NCI-H446 (cell line): ENCODE measurements around the gene PLXND1.
"Not testable (repeated sequence)": the region's sequence is repeated elsewhere in the genome, so short reads cannot be mapped to it uniquely, and the experiment has no call there.

Experiments
- DNase-seq, 2 experiments: peaks; one replicate each; lab custom pipeline; 2025; lab: John Stamatoyannopoulos, UW

Gene PLXND1

GRCh38 chr3:129527262-129527661, 79.2 kb downstream of the PLXND1 start:
- no peak for DNase-seq

- no peak for DNase-seq
These were observed 80.2 kb downstream of the PLXND1 start for GRCh38 chr3:129526121-129526900.

DNA sequence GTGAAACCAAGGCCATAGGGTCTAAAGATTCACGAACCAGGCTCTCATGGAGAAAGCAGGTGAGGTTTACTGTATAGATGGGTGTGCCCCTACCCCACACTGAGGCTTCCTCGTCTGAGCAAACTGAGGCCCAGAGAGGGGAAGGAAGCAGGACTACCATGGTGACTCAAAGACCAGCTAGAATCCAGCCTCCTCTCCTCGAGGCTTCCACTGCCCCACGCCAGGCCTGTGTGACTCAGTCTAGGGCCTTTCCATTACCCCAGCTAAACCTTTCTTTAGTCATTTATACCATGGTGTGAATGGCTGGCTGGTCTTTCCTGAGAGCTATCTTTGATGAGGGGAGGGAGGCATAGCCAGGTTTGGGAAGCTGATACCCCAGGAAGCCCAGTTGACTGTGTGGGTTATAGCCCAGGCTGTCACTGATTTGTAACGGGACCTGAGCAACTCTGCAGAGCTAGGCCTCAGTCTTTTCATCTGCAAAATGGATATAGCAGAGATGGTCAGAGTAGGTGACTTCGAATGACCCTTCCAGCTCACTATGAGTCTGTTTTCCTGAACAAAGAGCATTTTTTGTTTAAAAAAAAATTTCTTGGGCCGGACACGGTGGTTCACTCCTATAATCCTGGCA, 81.0 kb downstream of the PLXND1 start:
- no peak for DNase-seq

- DNase-seq, result no peak
These were observed 82.4 kb downstream of the PLXND1 start for GRCh38 chr3:129524081-129524480.

DNA sequence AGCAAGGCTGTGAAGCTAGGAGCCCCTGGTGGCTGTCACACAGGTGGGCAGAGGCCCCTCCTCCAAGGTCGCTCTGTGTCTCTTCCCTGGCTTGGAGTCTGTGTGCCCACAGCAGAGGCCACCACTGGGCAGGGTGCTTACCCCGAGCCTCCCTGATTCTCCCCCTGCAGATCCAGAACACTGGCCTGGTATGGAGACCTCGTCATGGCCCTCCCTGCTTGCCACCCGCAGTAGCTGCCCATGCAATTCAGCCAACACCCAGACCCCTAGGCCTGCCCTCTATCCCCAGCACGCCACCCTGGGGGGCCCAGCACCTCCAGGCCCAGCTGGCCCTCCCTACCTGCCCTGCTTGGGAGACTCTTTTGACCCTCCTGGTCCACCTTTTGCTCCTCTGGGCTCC, 83.5 kb downstream of the PLXND1 start:
- no peak for DNase-seq

- peak in 1 of 2 experiments; percentile 10 for DNase-seq
These were observed 84.9 kb downstream of the PLXND1 start for GRCh38 chr3:129521611-129522010.

DNA sequence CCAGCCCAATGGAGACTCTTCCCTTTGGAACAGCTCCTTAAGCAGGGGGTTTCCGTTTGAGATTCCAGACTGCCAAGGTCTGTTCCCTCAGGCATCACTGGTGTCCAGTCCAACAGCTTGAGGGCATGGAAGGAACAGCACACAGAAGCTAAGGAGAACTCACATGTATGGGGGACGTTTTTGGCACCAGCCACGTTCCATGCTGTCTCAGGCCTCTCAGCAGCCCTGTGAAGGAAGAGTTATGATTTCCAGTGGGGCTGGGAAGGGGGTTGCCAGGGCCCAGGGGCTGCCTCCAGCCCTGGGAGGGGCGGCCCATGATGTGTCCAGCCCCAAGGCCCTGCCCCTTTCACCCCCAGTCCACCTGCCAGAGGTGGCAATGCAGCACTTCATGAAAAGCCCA, 85.5 kb downstream of the PLXND1 start:
- no peak for DNase-seq

- DNase-seq, result no peak
These were observed 86.4 kb downstream of the PLXND1 start for GRCh38 chr3:129519896-129520715.

GRCh38 chr3:129519449-129519848, 87.0 kb downstream of the PLXND1 start:
- no peak for DNase-seq

DNA sequence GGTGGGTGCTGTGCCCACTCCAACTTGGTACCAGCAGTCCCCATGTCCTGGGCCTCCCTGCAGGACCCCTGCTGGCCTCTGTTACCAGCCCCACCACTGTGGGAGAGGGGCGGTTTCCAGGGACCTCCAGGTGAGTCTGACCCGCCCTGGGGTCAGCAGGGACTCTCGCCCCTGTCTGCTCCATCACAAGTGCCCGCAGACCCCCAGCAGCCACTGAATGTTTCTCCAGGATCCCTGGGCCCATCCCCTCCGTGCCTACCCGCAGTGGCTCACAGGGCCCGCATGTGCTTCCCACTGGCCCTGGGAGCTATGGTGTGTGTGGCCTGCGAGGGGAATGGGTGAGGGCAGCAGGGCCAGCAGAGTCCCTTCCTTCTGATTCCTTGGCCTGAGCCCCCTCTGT, 87.9 kb downstream of the PLXND1 start:
- no peak for DNase-seq

GRCh38 chr3:129518038-129518561, 88.4 kb downstream of the PLXND1 start:
- DNase-seq, result no peak

DNA sequence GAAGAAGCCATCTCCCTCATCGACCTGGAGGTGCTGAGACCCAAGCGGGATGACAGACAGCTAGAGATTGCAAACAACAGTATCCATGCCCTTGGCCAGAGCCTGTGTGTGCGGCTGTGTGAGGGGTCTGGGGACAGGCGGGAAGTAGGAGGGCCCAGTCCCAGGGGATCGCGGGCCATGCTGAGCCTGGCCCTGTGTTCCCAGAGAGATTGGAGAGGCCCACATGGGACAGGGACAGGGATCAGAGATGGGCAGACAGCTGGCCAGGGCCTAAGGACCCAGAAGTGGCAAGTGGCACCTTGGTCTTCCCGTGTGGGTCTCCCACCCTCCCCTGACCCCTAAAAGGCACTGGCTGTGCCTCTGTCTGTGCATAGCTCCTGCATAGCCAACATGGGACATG, 89.0 kb downstream of the PLXND1 start:
- no peak for DNase-seq

- not testable (repeated sequence) for DNase-seq
These were observed 90.5 kb downstream of the PLXND1 start for GRCh38 chr3:129515821-129516432.

GRCh38 chr3:129515108-129515820, 91.2 kb downstream of the PLXND1 start:
- DNase-seq, result not testable (repeated sequence)

GRCh38 chr3:129514563-129514962, 91.9 kb downstream of the PLXND1 start:
- DNase-seq, result no peak

GRCh38 chr3:129514110-129514509, 92.4 kb downstream of the PLXND1 start:
- no peak for DNase-seq

- DNase-seq, result no peak
These were observed 92.8 kb downstream of the PLXND1 start for GRCh38 chr3:129513705-129514104.

DNA sequence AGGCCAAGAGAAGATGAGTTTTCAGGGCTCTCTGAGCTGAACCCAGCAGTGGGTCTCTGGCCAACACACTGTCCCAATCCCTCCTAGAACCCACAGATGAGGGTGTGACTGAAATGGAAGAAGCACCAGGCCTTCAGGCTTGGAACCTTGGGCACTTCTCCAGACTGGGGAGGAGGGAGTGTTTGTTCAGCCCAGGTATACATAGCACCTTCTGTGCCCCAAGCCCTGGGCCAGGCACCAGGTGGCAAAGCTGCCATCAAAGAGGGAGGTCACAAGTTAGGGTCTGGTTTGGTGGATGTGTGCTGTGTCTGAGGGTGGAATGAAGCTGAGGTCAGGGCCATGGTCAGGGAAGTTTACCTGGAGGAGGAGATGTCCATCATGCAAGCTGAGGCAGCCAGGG, 93.9 kb downstream of the PLXND1 start:
- DNase-seq, result no peak

DNA sequence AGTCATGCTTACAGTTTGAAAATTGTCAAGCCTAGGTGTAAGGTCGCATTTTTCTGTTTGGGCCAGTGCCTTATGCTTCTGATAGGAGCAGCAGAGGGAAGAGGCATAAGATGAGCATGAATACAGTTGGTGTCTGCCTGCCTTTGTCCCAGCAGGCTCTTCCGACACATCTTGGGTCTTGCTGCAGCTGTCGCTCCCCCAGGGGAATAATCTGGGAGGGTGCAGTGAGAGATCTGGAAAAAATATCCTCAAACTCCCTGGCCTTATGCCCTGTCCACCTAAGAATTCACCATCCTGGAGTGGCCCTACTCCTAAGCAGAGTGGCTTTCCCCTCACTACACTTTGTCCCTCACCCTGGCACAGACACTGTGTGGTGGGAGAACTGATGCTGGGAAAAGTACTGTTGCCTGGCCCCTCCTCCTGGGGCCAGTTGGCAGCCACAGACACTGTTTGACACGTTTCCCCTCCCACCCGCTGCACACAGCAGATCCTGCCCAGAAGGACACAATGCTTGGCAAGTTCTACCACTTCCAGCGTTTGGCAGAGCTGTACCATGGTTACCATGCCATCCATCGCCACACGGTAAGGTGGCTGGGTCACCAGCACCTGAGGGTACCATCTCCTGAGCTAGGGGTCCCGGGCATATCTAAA, 99.2 kb downstream of the PLXND1 start:
- peak; percentile 55 to 71 for DNase-seq

DNA sequence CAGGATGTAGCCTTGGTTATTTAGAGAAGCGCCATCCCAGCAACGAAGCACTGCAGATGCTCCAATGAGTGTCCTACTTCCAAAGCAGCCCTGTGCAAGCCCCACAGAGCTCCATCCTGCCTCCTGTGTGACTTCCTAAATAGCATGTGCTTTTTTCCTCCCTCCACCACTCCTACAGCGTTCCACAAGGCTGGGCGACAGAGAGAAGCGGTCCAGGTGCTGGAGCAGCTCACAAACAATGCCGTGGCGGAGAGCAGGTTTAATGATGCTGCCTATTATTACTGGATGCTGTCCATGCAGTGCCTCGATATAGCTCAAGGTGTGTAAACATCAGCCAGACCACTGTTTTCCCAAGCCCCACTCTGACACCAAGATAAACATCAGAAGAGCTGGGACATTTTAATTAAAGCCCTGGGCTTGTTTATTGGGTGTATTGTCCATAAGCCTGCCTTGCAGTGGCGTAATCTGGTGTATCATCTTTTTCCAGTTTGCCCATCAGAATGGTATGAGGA, 100.2 kb downstream of the PLXND1 start:
- DNase-seq, result no peak

GRCh38 chr3:129505341-129505740, 101.1 kb downstream of the PLXND1 start:
- DNase-seq, result peak; percentile 60 to 85
